AG04449 (cell line): ENCODE data around the gene ZNF496.
"Not testable (repeated sequence)": the region's sequence is repeated elsewhere in the genome, so short reads cannot be mapped to it uniquely, and the experiment has no call there.

Experiments used
- CTCF ChIA-PET: fragments of 350-600 bp; formaldehyde crosslinking; extraction: SDS; loops from one replicate; lab custom pipeline; 2021; ENCODE audit warnings: antibody characterized with exemption; lab: Yijun Ruan, JAX
- POLR2A ChIA-PET: fragments of 400-600, 350-600 bp; formaldehyde crosslinking; extraction: SDS; loops from one replicate; lab custom pipeline; 2020; ENCODE audit warnings: antibody characterized with exemption, inconsistent platforms; lab: Yijun Ruan, JAX
- DNase-seq: peaks from one replicate; pipeline ENCODE4 v3.0.0-alpha.2; 2010; ENCODE audit warnings: low read depth, low spot score
- H3K4me3 ChIP-seq: 2 replicates; pipeline ENCODE4 v1.5.1; 2011; ENCODE audit warnings: low read depth, mild to moderate bottlenecking, control low read depth, low read length
- TF ChIP-seq, protein P1 (sequence below): IDR thresholded peaks from one replicate; pipeline ENCODE4 v1.5.1; 2011; ENCODE audit warnings: mild to moderate bottlenecking, moderate library complexity, low read length, control low read depth, inconsistent platforms; ENCODE audit not compliant: insufficient read depth; ENCODE audit errors: missing control alignments

ZNF496 gene

DNA sequence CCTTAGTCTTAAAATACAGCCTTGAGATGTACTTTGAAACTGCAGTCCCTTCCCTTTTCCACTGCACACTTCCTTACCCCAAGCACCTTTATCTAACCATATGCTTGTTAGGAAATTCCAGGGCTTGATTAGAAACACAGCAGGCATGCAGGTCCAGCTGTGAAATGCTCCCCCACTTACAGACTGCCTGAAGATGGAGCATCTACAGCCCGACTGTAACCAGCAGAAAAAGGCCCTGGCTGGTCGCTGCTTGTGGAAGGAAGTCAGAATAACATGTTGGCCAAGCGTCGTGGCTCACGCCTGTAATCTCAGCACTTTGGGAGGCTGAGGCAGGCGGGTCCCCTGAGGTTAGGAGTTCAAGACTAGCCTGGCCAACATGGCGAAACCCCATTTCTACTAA lies 38.6 kb downstream of the ZNF496 start:
- TF ChIP-seq, protein P1, sequence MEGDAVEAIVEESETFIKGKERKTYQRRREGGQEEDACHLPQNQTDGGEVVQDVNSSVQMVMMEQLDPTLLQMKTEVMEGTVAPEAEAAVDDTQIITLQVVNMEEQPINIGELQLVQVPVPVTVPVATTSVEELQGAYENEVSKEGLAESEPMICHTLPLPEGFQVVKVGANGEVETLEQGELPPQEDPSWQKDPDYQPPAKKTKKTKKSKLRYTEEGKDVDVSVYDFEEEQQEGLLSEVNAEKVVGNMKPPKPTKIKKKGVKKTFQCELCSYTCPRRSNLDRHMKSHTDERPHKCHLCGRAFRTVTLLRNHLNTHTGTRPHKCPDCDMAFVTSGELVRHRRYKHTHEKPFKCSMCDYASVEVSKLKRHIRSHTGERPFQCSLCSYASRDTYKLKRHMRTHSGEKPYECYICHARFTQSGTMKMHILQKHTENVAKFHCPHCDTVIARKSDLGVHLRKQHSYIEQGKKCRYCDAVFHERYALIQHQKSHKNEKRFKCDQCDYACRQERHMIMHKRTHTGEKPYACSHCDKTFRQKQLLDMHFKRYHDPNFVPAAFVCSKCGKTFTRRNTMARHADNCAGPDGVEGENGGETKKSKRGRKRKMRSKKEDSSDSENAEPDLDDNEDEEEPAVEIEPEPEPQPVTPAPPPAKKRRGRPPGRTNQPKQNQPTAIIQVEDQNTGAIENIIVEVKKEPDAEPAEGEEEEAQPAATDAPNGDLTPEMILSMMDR: no peak
- ChIA-PET CTCF (no interaction called here), POLR2A (no interaction called here)
- no peak overlapping the region for H3K4me3 ChIP-seq
- peak; percentile 46 for DNase-seq

- DNase-seq: no peak
- H3K4me3 ChIP-seq: no peak overlapping the region
- TF ChIP-seq, protein P1: no peak
- CTCF ChIA-PET: no interaction called here
- POLR2A ChIA-PET: no interaction called here
These were observed 39.7 kb downstream of the ZNF496 start for GRCh38 chr1:247291833-247292561.

GRCh38 chr1:247291161-247291560 lies 40.5 kb downstream of the ZNF496 start:
- POLR2A ChIA-PET: no interaction called here
- no peak overlapping the region for H3K4me3 ChIP-seq
- CTCF ChIA-PET: no interaction called here
- DNase-seq: no peak
- TF ChIP-seq, protein P1: no peak

GRCh38 chr1:247290576-247290975 lies 41.1 kb downstream of the ZNF496 start:
- no peak overlapping the region for H3K4me3 ChIP-seq
- TF ChIP-seq, protein P1: no peak
- CTCF ChIA-PET: no interaction called here
- DNase-seq: no peak
- POLR2A ChIA-PET: no interaction called here

GRCh38 chr1:247289274-247289892 lies 42.3 kb downstream of the ZNF496 start:
- CTCF ChIA-PET, H3K4me3 ChIP-seq, POLR2A ChIA-PET, DNase-seq: not testable (repeated sequence)

- no peak for DNase-seq
- CTCF ChIA-PET: no interaction called here
- POLR2A ChIA-PET: no interaction called here
- H3K4me3 ChIP-seq: no peak overlapping the region
- TF ChIP-seq, protein P1: no peak
These were observed 43.3 kb downstream of the ZNF496 start for GRCh38 chr1:247288341-247288740.
